Measurements from ENCODE around the gene TELO2. TPM values are rescaled to one million over a fixed set of nuclear protein-coding genes. Genes with fewer than 3 reads are reported as not detected.

Gene TELO2
- total and polyA plus RNA-seq, 2 donors (not counting 1 experiment from before 2014, with no cell fraction given) = 6.3 to 10.9 TPM

- H3K4me1 ChIP-seq (ENCODE audit: control insufficient read depth, extremely low read depth, insufficient read depth, low read length) = peaks cover 3% of the 10 kb centered on the region
- H3K9ac ChIP-seq (ENCODE audit: insufficient read depth, low read length) = no peak overlapping the region
- no peak for TF ChIP-seq EZH2 (IDR thresholded peaks at IDR 0.05; ENCODE audit: low read length, missing control alignments)
- TF ChIP-seq, protein P1, sequence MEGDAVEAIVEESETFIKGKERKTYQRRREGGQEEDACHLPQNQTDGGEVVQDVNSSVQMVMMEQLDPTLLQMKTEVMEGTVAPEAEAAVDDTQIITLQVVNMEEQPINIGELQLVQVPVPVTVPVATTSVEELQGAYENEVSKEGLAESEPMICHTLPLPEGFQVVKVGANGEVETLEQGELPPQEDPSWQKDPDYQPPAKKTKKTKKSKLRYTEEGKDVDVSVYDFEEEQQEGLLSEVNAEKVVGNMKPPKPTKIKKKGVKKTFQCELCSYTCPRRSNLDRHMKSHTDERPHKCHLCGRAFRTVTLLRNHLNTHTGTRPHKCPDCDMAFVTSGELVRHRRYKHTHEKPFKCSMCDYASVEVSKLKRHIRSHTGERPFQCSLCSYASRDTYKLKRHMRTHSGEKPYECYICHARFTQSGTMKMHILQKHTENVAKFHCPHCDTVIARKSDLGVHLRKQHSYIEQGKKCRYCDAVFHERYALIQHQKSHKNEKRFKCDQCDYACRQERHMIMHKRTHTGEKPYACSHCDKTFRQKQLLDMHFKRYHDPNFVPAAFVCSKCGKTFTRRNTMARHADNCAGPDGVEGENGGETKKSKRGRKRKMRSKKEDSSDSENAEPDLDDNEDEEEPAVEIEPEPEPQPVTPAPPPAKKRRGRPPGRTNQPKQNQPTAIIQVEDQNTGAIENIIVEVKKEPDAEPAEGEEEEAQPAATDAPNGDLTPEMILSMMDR (conservative IDR thresholded peaks at IDR 0.05 in 1 of 2, IDR thresholded peaks at IDR 0.05 in 1 of 2; ENCODE audit: low read depth in 1 of 2, low read length in 2 of 2) = no peak
- no peak for DNase-seq (ENCODE audit: low read depth in 2 of 2)
- H3K27ac ChIP-seq (ENCODE audit: insufficient read depth, low read length) = no peak overlapping the region
- H2AFZ ChIP-seq (ENCODE audit: low read length) = no peak overlapping the region
- H3K4me2 ChIP-seq (ENCODE audit: extremely low read depth, insufficient read depth, low read length) = no peak overlapping the region
- no peak overlapping the region for H3K4me3 ChIP-seq (replicated peaks in 1 of 4; ENCODE audit: control extremely low read depth in 1 of 4, insufficient read depth in 1 of 4, low read depth in 3 of 4, low read length in 4 of 4)
- H3K79me2 ChIP-seq (ENCODE audit: control insufficient read depth, insufficient read depth, low read length) = no peaks in the 10 kb centered on the region
- no peaks in the 10 kb centered on the region for H3K27me3 ChIP-seq (ENCODE audit: control insufficient read depth, insufficient read depth, low read length)
- no peaks in the 10 kb centered on the region for H4K20me1 ChIP-seq (ENCODE audit: control insufficient read depth, extremely low read depth, insufficient read depth, low read length)
- H3K9me3 ChIP-seq (ENCODE audit: control insufficient read depth, insufficient read depth, low read depth, low read length) = no peaks in the 10 kb centered on the region
- H3K36me3 ChIP-seq (ENCODE audit: control insufficient read depth, insufficient read depth, low read length) = peaks cover 8% of the 10 kb centered on the region
Observed at GRCh38 chr16:1552129-1552528, 59.0 kb downstream of the TELO2 start.

DNA sequence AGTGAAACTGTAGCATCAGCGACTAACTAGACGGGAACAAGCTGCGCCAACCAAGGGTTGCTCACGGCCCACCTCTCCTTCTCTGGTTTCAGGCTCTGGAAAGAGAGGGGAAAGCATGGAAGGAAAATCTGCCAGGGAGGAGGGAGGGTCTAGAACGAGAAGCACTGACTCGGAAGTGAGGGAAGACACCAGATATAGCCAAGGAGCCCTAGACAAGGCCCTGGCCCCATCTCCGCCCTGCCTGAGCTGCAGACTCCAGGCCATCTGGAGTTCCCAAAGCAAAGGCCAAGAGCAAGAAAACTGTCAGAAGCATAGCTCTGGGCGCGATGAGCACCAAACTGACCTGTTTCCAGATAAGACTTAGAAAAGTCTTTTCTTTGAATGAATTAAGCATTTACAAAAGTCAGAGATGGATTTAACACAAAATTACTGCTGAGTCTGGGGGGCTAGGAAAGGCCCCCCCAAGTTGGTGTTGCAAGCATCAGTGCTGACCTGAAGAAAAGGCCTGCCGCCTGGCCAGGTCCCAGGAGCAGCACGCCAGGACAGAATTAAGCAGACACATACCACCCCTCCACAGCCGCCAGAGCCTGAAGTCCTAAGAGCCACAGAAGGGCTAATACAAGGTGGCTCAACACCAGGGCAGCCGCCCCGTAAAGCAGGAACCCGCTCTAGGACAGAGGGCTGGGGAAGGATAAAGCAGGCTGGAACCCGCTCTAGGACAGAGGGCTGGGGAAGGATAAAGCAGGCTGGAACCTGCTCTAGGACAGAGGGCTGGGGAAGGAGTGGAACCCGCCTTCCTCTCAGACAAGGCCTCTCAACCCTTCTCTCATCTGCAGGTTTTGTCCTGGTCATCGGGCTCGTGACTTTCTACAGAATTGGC is 61.0 kb downstream of the TELO2 start:
- no peak overlapping the region for H3K4me2 ChIP-seq (ENCODE audit: extremely low read depth, insufficient read depth, low read length)
- H3K27ac ChIP-seq (ENCODE audit: insufficient read depth, low read length) = no peak overlapping the region
- no peak overlapping the region for H3K4me3 ChIP-seq (replicated peaks in 1 of 4; ENCODE audit: control extremely low read depth in 1 of 4, insufficient read depth in 1 of 4, low read depth in 3 of 4, low read length in 4 of 4)
- H3K4me1 ChIP-seq (ENCODE audit: control insufficient read depth, extremely low read depth, insufficient read depth, low read length) = no peaks in the 10 kb centered on the region
- no peaks in the 10 kb centered on the region for H4K20me1 ChIP-seq (ENCODE audit: control insufficient read depth, extremely low read depth, insufficient read depth, low read length)
- no peaks in the 10 kb centered on the region for H3K27me3 ChIP-seq (ENCODE audit: control insufficient read depth, insufficient read depth, low read length)
- no peak overlapping the region for H3K9ac ChIP-seq (ENCODE audit: insufficient read depth, low read length)
- TF ChIP-seq EZH2 (IDR thresholded peaks at IDR 0.05; ENCODE audit: low read length, missing control alignments) = no peak
- TF ChIP-seq, protein P1 (conservative IDR thresholded peaks at IDR 0.05 in 1 of 2, IDR thresholded peaks at IDR 0.05 in 1 of 2; ENCODE audit: low read depth in 1 of 2, low read length in 2 of 2) = no peak
- no peaks in the 10 kb centered on the region for H3K9me3 ChIP-seq (ENCODE audit: control insufficient read depth, insufficient read depth, low read depth, low read length)
- DNase-seq (ENCODE audit: low read depth in 2 of 2) = no peak
- H3K36me3 ChIP-seq (ENCODE audit: control insufficient read depth, insufficient read depth, low read length) = peaks cover 7% of the 10 kb centered on the region
- no peaks in the 10 kb centered on the region for H3K79me2 ChIP-seq (ENCODE audit: control insufficient read depth, insufficient read depth, low read length)
- H2AFZ ChIP-seq (ENCODE audit: low read length) = no peak overlapping the region

DNA sequence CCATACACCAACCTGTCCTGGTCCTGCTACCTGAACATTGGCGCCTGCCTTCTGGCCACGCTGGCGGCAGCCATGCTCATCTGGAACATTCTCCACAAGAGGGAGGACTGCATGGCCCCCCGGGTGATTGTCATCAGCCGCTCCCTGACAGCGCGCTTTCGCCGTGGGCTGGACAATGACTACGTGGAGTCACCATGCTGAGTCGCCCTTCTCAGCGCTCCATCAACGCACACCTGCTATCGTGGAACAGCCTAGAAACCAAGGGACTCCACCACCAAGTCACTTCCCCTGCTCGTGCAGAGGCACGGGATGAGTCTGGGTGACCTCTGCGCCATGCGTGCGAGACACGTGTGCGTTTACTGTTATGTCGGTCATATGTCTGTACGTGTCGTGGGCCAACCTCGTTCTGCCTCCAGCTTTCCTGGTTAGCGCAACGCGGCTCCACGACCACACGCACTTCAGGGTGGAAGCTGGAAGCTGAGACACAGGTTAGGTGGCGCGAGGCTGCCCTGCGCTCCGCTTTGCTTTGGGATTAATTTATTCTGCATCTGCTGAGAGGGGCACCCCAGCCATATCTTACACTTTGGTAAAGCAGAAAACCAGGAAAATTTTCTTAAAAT is 61.8 kb downstream of the TELO2 start:
- TF ChIP-seq, protein P1 (conservative IDR thresholded peaks at IDR 0.05 in 1 of 2, IDR thresholded peaks at IDR 0.05 in 1 of 2; ENCODE audit: low read depth in 1 of 2, low read length in 2 of 2) = no peak
- no peak for TF ChIP-seq EZH2 (IDR thresholded peaks at IDR 0.05; ENCODE audit: low read length, missing control alignments)
- DNase-seq (ENCODE audit: low read depth in 2 of 2) = no peak

More for the DNA sequence above, 61.8 kb downstream of the TELO2 start:
- H3K27ac ChIP-seq (ENCODE audit: insufficient read depth, low read length) = no peak overlapping the region
- H3K9ac ChIP-seq (ENCODE audit: insufficient read depth, low read length) = no peak overlapping the region
- no peak overlapping the region for H2AFZ ChIP-seq (ENCODE audit: low read length)
- no peaks in the 10 kb centered on the region for H3K79me2 ChIP-seq (ENCODE audit: control insufficient read depth, insufficient read depth, low read length)
- H4K20me1 ChIP-seq (ENCODE audit: control insufficient read depth, extremely low read depth, insufficient read depth, low read length) = no peaks in the 10 kb centered on the region
- no peaks in the 10 kb centered on the region for H3K27me3 ChIP-seq (ENCODE audit: control insufficient read depth, insufficient read depth, low read length)
- H3K9me3 ChIP-seq (ENCODE audit: control insufficient read depth, insufficient read depth, low read depth, low read length) = no peaks in the 10 kb centered on the region
- no peak overlapping the region for H3K4me3 ChIP-seq (replicated peaks in 1 of 4; ENCODE audit: control extremely low read depth in 1 of 4, insufficient read depth in 1 of 4, low read depth in 3 of 4, low read length in 4 of 4)
- no peaks in the 10 kb centered on the region for H3K4me1 ChIP-seq (ENCODE audit: control insufficient read depth, extremely low read depth, insufficient read depth, low read length)
- H3K4me2 ChIP-seq (ENCODE audit: extremely low read depth, insufficient read depth, low read length) = no peak overlapping the region
- H3K36me3 ChIP-seq (ENCODE audit: control insufficient read depth, insufficient read depth, low read length) = peaks cover 7% of the 10 kb centered on the region
